Lung (tissue), 12 donors: ENCODE results near the gene ZNRF1. TPM values are rescaled to one million over a fixed set of nuclear protein-coding genes. Genes with fewer than 3 reads are reported as not detected.

Experiments
- ATAC-seq: fragments of 200-7000 bp; cut with Tn5 transposase; one replicate; pipeline ENCODE4 v1.9.1; 2020; ENCODE audit warnings: moderate number of reproducible peaks; ENCODE audit not compliant: insufficient read depth, low FRiP score
- DNase-seq, 3 donors: peaks; one replicate each; pipeline ENCODE4 v3.0.0-alpha.2; 2013 to 2017
- H3K27ac ChIP-seq, 2 donors: one replicate each; pipeline ENCODE4 v1.5.1; 2013; ENCODE audit warnings: mild to moderate bottlenecking in 2 of 2, moderate library complexity in 2 of 2, control low read depth in 1 of 2, inconsistent platforms in 1 of 2, low read depth in 1 of 2, low read length in 1 of 2
- H3K27me3 ChIP-seq, 3 donors: one replicate each; pipeline ENCODE4 v1.5.1; 2013; ENCODE audit warnings: low read length in 2 of 3; ENCODE audit not compliant: control insufficient read depth in 3 of 3, insufficient read depth in 3 of 3
- H3K36me3 ChIP-seq, 4 donors: one replicate each; pipeline ENCODE4 v1.5.1; 2013; ENCODE audit warnings: low read length in 4 of 4, mild to moderate bottlenecking in 1 of 4, moderate library complexity in 1 of 4; ENCODE audit not compliant: control insufficient read depth in 4 of 4, insufficient read depth in 4 of 4
- H3K4me1 ChIP-seq, 5 donors: one replicate each; pipeline ENCODE4 v1.5.1; 2013; ENCODE audit warnings: low read length in 5 of 5, mild to moderate bottlenecking in 2 of 5, moderate library complexity in 1 of 5; ENCODE audit not compliant: control insufficient read depth in 5 of 5, insufficient read depth in 5 of 5
- H3K4me3 ChIP-seq: one replicate; pipeline ENCODE4 v1.5.1; 2013; ENCODE audit warnings: mild to moderate bottlenecking, control low read depth, moderate library complexity
- H3K9ac ChIP-seq, 2 donors: one replicate each; pipeline ENCODE4 v1.5.1; 2013; ENCODE audit warnings: low read length in 2 of 2, control low read depth in 1 of 2; ENCODE audit not compliant: insufficient read depth in 1 of 2
- H3K9me3 ChIP-seq, 4 donors: one replicate each; pipeline ENCODE4 v1.5.1; 2013; ENCODE audit warnings: low read length in 3 of 4, mild to moderate bottlenecking in 1 of 4, moderate library complexity in 1 of 4; ENCODE audit not compliant: control insufficient read depth in 4 of 4, insufficient read depth in 3 of 4
- CTCF ChIP-seq: IDR thresholded peaks from 2 replicates; pipeline ENCODE4 v1.5.1; 2012; ENCODE audit warnings: mild to moderate bottlenecking; ENCODE audit errors: control extremely low read depth, extremely low read depth
- WGBS, 2 donors: extraction: QIAGEN DNeasy Blood & Tissue Kit; methylation state at CpG; one replicate each; pipeline ENCODE4 v1.1.7; 2013; 5-methylcytosine and 5-hydroxymethylcytosine counted together
- polyA plus RNA-seq, 2 donors: library from polyadenylated mRNA; stranded (reverse); fragments of 200-250 nt; gene quantifications; one replicate each; pipeline ENCODE4 v1.2.1, GENCODE V29; 2013
- total RNA-seq, 2 donors: library from RNA; depleted of rRNA in 1 of 2; stranded (reverse); fragments of >200 nt in 1 of 2; gene quantifications; one replicate each; pipeline ENCODE4 v1.2.1, GENCODE V29; 2014 to 2021
- donor health status: control.
- donor health status: control.
- donor health status: Bipolar disorder and iron deficiency.
- donor health status: healthy.
- donor health status: DM: yes; HTN: yes; CAD: no.

The ZNRF1 gene
- total and polyA plus RNA-seq, 4 donors = 8.9 to 25.1 (median 16.2) TPM

GRCh38 chr16:75000481-75001081, 1.8 kb downstream of the ZNRF1 start:
- TF ChIP-seq CTCF = no peak
- Histone ChIP-seq H3K27ac (peak overlapping the region; percentile 50 to 83), H3K27me3 (no peaks in the 10 kb centered on the region), H3K36me3 (peaks cover 0 to 2% (median 0%) of the 10 kb centered on the region in 4 donors), H3K4me1 (peaks cover 3 to 31% (median 12%) of the 10 kb centered on the region in 5 donors), H3K4me3 (peak overlapping the region; percentile 86), H3K9me3 (no peaks in the 10 kb centered on the region), H3K9ac (peak overlapping the region in 1 of 2 donors; percentile 76)
- ATAC-seq (no peak), DNase-seq (peak in 2 of 3 donors; percentile 18 to 34)
- WGBS, 2 donors = 3 to 10% methylated on average over 15 of the region's 15 CpGs

GRCh38 chr16:75002474-75002873, 3.6 kb downstream of the ZNRF1 start:
- Histone ChIP-seq H3K27ac (peak overlapping the region; percentile 57 to 78), H3K9ac (no peak overlapping the region), H3K36me3 (peaks cover 0 to 2% (median 0%) of the 10 kb centered on the region in 4 donors), H3K9me3 (no peaks in the 10 kb centered on the region), H3K27me3 (no peaks in the 10 kb centered on the region), H3K4me3 (no peak overlapping the region), H3K4me1 (peaks cover 3 to 31% (median 12%) of the 10 kb centered on the region in 5 donors)
- no peak for TF ChIP-seq CTCF
- ATAC-seq (no peak), DNase-seq (no peak)
- WGBS, 2 donors = 28 to 41% methylated on average over 9 of the region's 9 CpGs

GRCh38 chr16:75003931-75004330, 5.1 kb downstream of the ZNRF1 start:
- ATAC-seq (no peak), DNase-seq (no peak)
- Histone ChIP-seq H3K27ac (peak overlapping the region in 1 of 2 donors; percentile 27), H3K4me1 (peaks cover 3 to 26% (median 12%) of the 10 kb centered on the region in 5 donors), H3K9me3 (no peaks in the 10 kb centered on the region), H3K4me3 (no peak overlapping the region), H3K27me3 (no peaks in the 10 kb centered on the region), H3K36me3 (peaks cover 0 to 5% (median 0%) of the 10 kb centered on the region in 4 donors), H3K9ac (no peak overlapping the region)
- no peak for TF ChIP-seq CTCF
- 91 to 94% methylated on average over 5 of the region's 5 CpGs for WGBS, 2 donors
